H1 (cell line): ENCODE results near the gene FBXL17. TPM values are rescaled to one million over a fixed set of nuclear protein-coding genes. Genes with fewer than 3 reads are reported as not detected.

Experiments
- CTCF ChIA-PET: fragments of 300-600 bp; sonication (Branson Sonifier 250); formaldehyde crosslinking; loops from one replicate; lab custom pipeline; 2021; ENCODE audit not compliant: partially characterized antibody; lab: Charles Lee
- POLR2A ChIA-PET: fragments of 300-600 bp; sonication (Branson Sonifier 250); formaldehyde crosslinking; loops from one replicate; lab custom pipeline; 2021; ENCODE audit warnings: inconsistent platforms; ENCODE audit not compliant: partially characterized antibody; lab: Charles Lee
- DNase-seq, 2 experiments: peaks; one replicate each; pipeline versions ENCODE4 v3.0.0 to v3.0.0-alpha.2; 2010 to 2022; ENCODE audit warnings: low spot score in 2 of 2, low read depth in 1 of 2, mixed read lengths in 1 of 2
- FAIRE-seq: peaks from 2 replicates; lab custom pipeline; 2011; peaks lifted over from hg19 to GRCh38; lab: Jason Lieb, UNC
- H2AFZ ChIP-seq: 2 replicates; pipeline ENCODE4 v1.8.1; 2012; ENCODE audit warnings: low read length, inconsistent platforms
- H2AK5ac ChIP-seq: 2 replicates; pipeline ENCODE4 v1.6.1; 2013; ENCODE audit warnings: low read depth, low read length
- H2BK120ac ChIP-seq: replicated peaks from 2 replicates; pipeline ENCODE3; 2013; ENCODE audit warnings: low read depth, low read length, inconsistent platforms
- H2BK12ac ChIP-seq: 2 replicates; pipeline ENCODE4 v1.6.1; 2013; ENCODE audit warnings: low read depth, low read length
- H2BK15ac ChIP-seq: 2 replicates; pipeline ENCODE4 v1.6.1; 2013; ENCODE audit warnings: low read length
- H2BK20ac ChIP-seq: 2 replicates; pipeline ENCODE4 v1.6.1; 2013; ENCODE audit warnings: low read length
- H2BK5ac ChIP-seq: 2 replicates; pipeline ENCODE4 v1.6.1; 2013; ENCODE audit warnings: low read depth, low read length
- H3K14ac ChIP-seq: 2 replicates; pipeline ENCODE4 v1.6.1; 2013; ENCODE audit warnings: inconsistent platforms; ENCODE audit not compliant: insufficient read length
- H3K18ac ChIP-seq: 2 replicates; pipeline ENCODE4 v1.6.1; 2013; ENCODE audit warnings: low read length; ENCODE audit errors: extremely low read depth
- H3K23ac ChIP-seq: 2 replicates; pipeline ENCODE4 v1.6.1; 2013; ENCODE audit warnings: inconsistent platforms; ENCODE audit not compliant: insufficient read length
- H3K23me2 ChIP-seq: 2 replicates; pipeline ENCODE4 v1.6.1; 2013; ENCODE audit warnings: low read depth, low read length
- H3K27ac ChIP-seq: 2 replicates; pipeline ENCODE4 v1.6.1; 2011; ENCODE audit warnings: low read depth, low read length, inconsistent platforms
- H3K27me3 ChIP-seq, 4 experiments: replicated peaks in 1 of 4; 1 replicate in 1 of 4; 2 replicates in 3 of 4; pipeline versions ENCODE4 v1.6.1 to v1.8.1; 2011 to 2013; ENCODE audit warnings: low read length in 3 of 4, mild to moderate bottlenecking in 3 of 4, inconsistent platforms in 2 of 4, mixed read lengths in 2 of 4, moderate library complexity in 1 of 4; ENCODE audit not compliant: control insufficient read depth in 3 of 4, insufficient read depth in 3 of 4; ENCODE audit errors: extremely low read depth in 1 of 4
- H3K36me3 ChIP-seq, 4 experiments: 2 replicates each; pipeline versions ENCODE4 v1.6.1 to v1.8.1; 2011 to 2013; ENCODE audit warnings: mild to moderate bottlenecking in 4 of 4, low read length in 3 of 4, moderate library complexity in 2 of 4, control low read depth in 1 of 4, inconsistent platforms in 1 of 4; ENCODE audit not compliant: insufficient read depth in 4 of 4, control insufficient read depth in 2 of 4
- H3K4ac ChIP-seq: replicated peaks from 2 replicates; pipeline ENCODE3; 2013; ENCODE audit warnings: low read length, low read depth, mixed read lengths, inconsistent platforms; ENCODE audit not compliant: insufficient read length
- H3K4me1 ChIP-seq, 4 experiments: replicated peaks in 1 of 4; 1 replicate in 1 of 4; 2 replicates in 3 of 4; pipeline versions ENCODE4 v1.6.1 to v1.8.1; 2011 to 2013; ENCODE audit warnings: low read length in 3 of 4, inconsistent platforms in 2 of 4, mixed read lengths in 1 of 4; ENCODE audit not compliant: insufficient read depth in 4 of 4, control insufficient read depth in 3 of 4
- H3K4me2 ChIP-seq, 2 experiments: 2 replicates each; pipeline versions ENCODE4 v1.6.1 to v1.8.1; 2011 to 2013; ENCODE audit warnings: low read depth in 2 of 2, low read length in 2 of 2, control low read depth in 1 of 2, inconsistent platforms in 1 of 2, mild to moderate bottlenecking in 1 of 2; ENCODE audit not compliant: insufficient read depth in 1 of 2
- H3K4me3 ChIP-seq, 4 experiments: fragments of 200-600, 300-600 bp in 1 of 4; sonication (generic), shearing (Covaris generic), sonication (Bioruptor Twin) in 1 of 4; 2 replicates each; pipeline versions ENCODE4 v1.5.1 to v1.8.1; 2011 to 2016; ENCODE audit warnings: low read length in 4 of 4, low read depth in 3 of 4, control low read depth in 2 of 4, inconsistent platforms in 2 of 4, mild to moderate bottlenecking in 2 of 4, mixed read lengths in 1 of 4, moderate library complexity in 1 of 4; ENCODE audit not compliant: insufficient read depth in 2 of 4; ENCODE audit errors: extremely low read depth in 1 of 4
- H3K56ac ChIP-seq: replicated peaks from 2 replicates; pipeline ENCODE3; 2013; ENCODE audit warnings: low read depth, mild to moderate bottlenecking, mixed read lengths, low read length, inconsistent platforms; ENCODE audit not compliant: insufficient read length
- H3K79me1 ChIP-seq: 2 replicates; pipeline ENCODE4 v1.6.1; 2013; ENCODE audit warnings: low read depth, low read length, control low read depth
- H3K79me2 ChIP-seq, 2 experiments: 2 replicates each; pipeline versions ENCODE4 v1.6.1 to v1.8.1; 2012 to 2013; ENCODE audit warnings: low read length in 2 of 2, mild to moderate bottlenecking in 2 of 2, inconsistent platforms in 1 of 2; ENCODE audit not compliant: insufficient read depth in 2 of 2, control insufficient read depth in 1 of 2
- H3K9ac ChIP-seq, 4 experiments: replicated peaks in 1 of 4; 1 replicate in 1 of 4; 2 replicates in 3 of 4; pipeline versions ENCODE4 v1.6.1 to v1.8.1; 2011 to 2013; ENCODE audit warnings: low read depth in 3 of 4, low read length in 3 of 4, control low read depth in 2 of 4, mild to moderate bottlenecking in 2 of 4, moderate library complexity in 2 of 4, inconsistent platforms in 1 of 4; ENCODE audit errors: extremely low read depth in 1 of 4
- H3K9me3 ChIP-seq, 2 experiments: 2 replicates each; pipeline versions ENCODE4 v1.6.1 to v1.8.1; 2012 to 2013; ENCODE audit warnings: mild to moderate bottlenecking in 2 of 2, moderate library complexity in 2 of 2, control low read depth in 1 of 2, inconsistent platforms in 1 of 2, low read depth in 1 of 2, low read length in 1 of 2, mixed read lengths in 1 of 2; ENCODE audit not compliant: insufficient read depth in 2 of 2
- H4K20me1 ChIP-seq, 2 experiments: replicated peaks in 1 of 2; 2 replicates each; pipeline versions ENCODE3 to v1.8.1; 2011 to 2013; ENCODE audit warnings: inconsistent platforms in 2 of 2, low read length in 2 of 2, mild to moderate bottlenecking in 1 of 2; ENCODE audit not compliant: insufficient read depth in 2 of 2, control insufficient read depth in 1 of 2
- H4K5ac ChIP-seq: 2 replicates; pipeline ENCODE4 v1.6.1; 2013; ENCODE audit warnings: low read length, low read depth, mixed read lengths, inconsistent platforms; ENCODE audit not compliant: insufficient read length
- H4K8ac ChIP-seq: 2 replicates; pipeline ENCODE4 v1.8.0; 2013; ENCODE audit warnings: mild to moderate bottlenecking, moderate library complexity, low read length, inconsistent platforms; ENCODE audit not compliant: insufficient read depth; ENCODE audit errors: extremely low read depth
- H4K91ac ChIP-seq: replicated peaks from 2 replicates; pipeline ENCODE3; 2013; ENCODE audit warnings: low read length, mixed read lengths, inconsistent platforms; ENCODE audit not compliant: insufficient read length
- BCL11A ChIP-seq, 2 experiments: IDR thresholded peaks; one replicate each; pipeline ENCODE4 v1.6.1; 2011; ENCODE audit warnings: low read depth in 2 of 2, low read length in 2 of 2, mild to moderate bottlenecking in 2 of 2
- E2F6 ChIP-seq: IDR thresholded peaks from 2 replicates; pipeline ENCODE4 v1.6.1; 2012; ENCODE audit warnings: inconsistent platforms
- EGR1 ChIP-seq: IDR thresholded peaks from 2 replicates; pipeline ENCODE4 v1.6.1; 2011; ENCODE audit warnings: low read depth, low read length, borderline replicate concordance
- EZH2 ChIP-seq: fragments of 200-600 bp; sonication (generic); IDR thresholded peaks from 2 replicates; pipeline ENCODE4 v1.7.1; 2012; ENCODE audit warnings: low read depth, mild to moderate bottlenecking, moderate library complexity, low read length, inconsistent platforms; ENCODE audit not compliant: severe bottlenecking
- FOSL1 ChIP-seq: IDR thresholded peaks from 2 replicates; pipeline ENCODE4 v1.6.1; 2011; ENCODE audit warnings: mild to moderate bottlenecking, low read depth, low read length, moderate library complexity; ENCODE audit not compliant: insufficient read depth
- JUN ChIP-seq: IDR thresholded peaks from 2 replicates; pipeline ENCODE4 v1.6.1; 2011; ENCODE audit warnings: low read depth, mild to moderate bottlenecking, improper control_type of control experiment, low read length
- KDM1A ChIP-seq: fragments of 200-600, 300-600 bp; sonication (generic); IDR thresholded peaks from 2 replicates; pipeline ENCODE4 v1.7.1; 2016; ENCODE audit warnings: mild to moderate bottlenecking, low read length, borderline replicate concordance
- POLR2AphosphoS5 ChIP-seq: IDR thresholded peaks from 2 replicates; pipeline ENCODE4 v1.6.1; 2011; ENCODE audit warnings: low read depth, low read length
- RNF2 ChIP-seq: fragments of 200-900, 300-1000 bp; sonication (generic); IDR thresholded peaks from 2 replicates; pipeline ENCODE4 v1.7.1; 2016; ENCODE audit warnings: borderline replicate concordance, low read depth, mild to moderate bottlenecking, antibody characterized with exemption, low read length; ENCODE audit not compliant: poor library complexity, severe bottlenecking; ENCODE audit errors: missing control alignments
- RXRA ChIP-seq: IDR thresholded peaks from 2 replicates; pipeline ENCODE4 v1.6.1; 2011; ENCODE audit warnings: low read depth, mild to moderate bottlenecking, low read length, moderate library complexity; ENCODE audit not compliant: insufficient read depth
- SIX5 ChIP-seq: IDR thresholded peaks from 2 replicates; pipeline ENCODE4 v1.6.1; 2011; ENCODE audit warnings: mild to moderate bottlenecking, low read depth, low read length
- TBP ChIP-seq: IDR thresholded peaks from 2 replicates; pipeline ENCODE4 v1.6.1; 2011; ENCODE audit warnings: low read depth, low read length, improper control_type of control experiment
- WGBS, 2 experiments: shearing (Covaris generic) in 1 of 2; methylation state at CpG; one replicate each; pipeline versions ENCODE4 v1.1.6 to v1.1.7; 2013 to 2015; ENCODE audit warnings: low lambda C conversion rate in 2 of 2, mixed read lengths in 2 of 2, inconsistent platforms in 1 of 2, low coverage in 1 of 2, missing lambda C conversion rate in 1 of 2; ENCODE audit not compliant: insufficient replicate concordance in 2 of 2, insufficient coverage in 1 of 2, insufficient read length in 1 of 2; ENCODE audit errors: extremely low coverage in 1 of 2, missing lambda C conversion rate in 1 of 2; 5-methylcytosine and 5-hydroxymethylcytosine counted together
- polyA plus RNA-seq, 7 experiments: library from polyadenylated mRNA; depleted of rRNA in 3 of 7; stranded (reverse) in 5 of 7; unstranded in 2 of 7; fragments of >200 nt in 5 of 7; fragments of 200-250 nt in 2 of 7; gene quantifications; 1 replicate in 5 of 7; 2 replicates in 1 of 7; 4 replicates in 1 of 7; pipeline versions ENCODE4 v1.2.1 to v1.2.3, GENCODE V29; 2011 to 2013; ENCODE audit warnings: missing spikeins in 2 of 7, mixed read lengths in 2 of 7
- total RNA-seq: library from RNA; stranded (reverse); fragmentation: NEBNext Ultra II Directional; extraction: Animal tissue kit (Norgen Biotek cat#: 25700); gene quantifications from 2 replicates; pipeline ENCODE4 v1.2.1, GENCODE V29; 2021

The FBXL17 gene
- total and polyA plus RNA-seq, 2 of the 8 experiments (the other 6 are each of a cell fraction or from before 2014, with no cell fraction given), result 0.35 to 4.3 TPM

- no peak overlapping the region for H3K9ac ChIP-seq
- 88% methylated on average over 1 of the region's 1 CpG; no CpG with 5 or more reads in 1 of the 2 experiments for WGBS, 2 experiments
- H2BK12ac ChIP-seq, result no peak overlapping the region
- H2BK20ac ChIP-seq, result no peak overlapping the region
- no peak overlapping the region for H3K56ac ChIP-seq
- no peak overlapping the region for H2BK120ac ChIP-seq
- H4K91ac ChIP-seq, result no peak overlapping the region
- ChIA-PET CTCF (no interaction called here), POLR2A (no interaction called here)
- no peaks in the 10 kb centered on the region for H3K23me2 ChIP-seq
- no peak overlapping the region for H3K4me3 ChIP-seq
- no peak for FAIRE-seq
- TF ChIP-seq EZH2 (no peak), SIX5 (no peak), KDM1A (no peak), EGR1 (no peak), POLR2AphosphoS5 (no peak), E2F6 (no peak), JUN (no peak), BCL11A (IDR thresholded peaks at IDR 0.05; ENCODE audit: low read depth in 2 of 2, low read length in 2 of 2) (no peak), RNF2 (no peak), TBP (no peak), FOSL1 (no peak), RXRA (no peak)
- H3K4me2 ChIP-seq, result no peak overlapping the region
- H3K18ac ChIP-seq, result no peak overlapping the region
- no peak overlapping the region for H4K5ac ChIP-seq
- H4K8ac ChIP-seq, result no peak overlapping the region
- H3K4ac ChIP-seq, result no peak overlapping the region
- H3K4me1 ChIP-seq, result 0 out of 7 replicates have a peak, but pooled peaks cover 0 to 2% (median 0%) of the 10 kb centered on the region in 4 experiments
- H2BK5ac ChIP-seq, result no peak overlapping the region
- no peaks in the 10 kb centered on the region for H3K79me2 ChIP-seq
- no peak overlapping the region for H2AFZ ChIP-seq
- H2AK5ac ChIP-seq, result no peak overlapping the region
- DNase-seq, result no peak
- no peaks in the 10 kb centered on the region for H4K20me1 ChIP-seq
- H3K36me3 ChIP-seq, result no peaks in the 10 kb centered on the region
- no peaks in the 10 kb centered on the region for H3K27me3 ChIP-seq
- no peak overlapping the region for H3K27ac ChIP-seq
- no peak overlapping the region for H3K23ac ChIP-seq
- no peaks in the 10 kb centered on the region for H3K79me1 ChIP-seq
- no peaks in the 10 kb centered on the region for H3K9me3 ChIP-seq
- H3K14ac ChIP-seq, result no peak overlapping the region
- no peak overlapping the region for H2BK15ac ChIP-seq
Measured at GRCh38 chr5:108129129-108129528, 252.8 kb downstream of the FBXL17 start.
